ENCODE data around the gene DRG1.

Gene DRG1, protein sequence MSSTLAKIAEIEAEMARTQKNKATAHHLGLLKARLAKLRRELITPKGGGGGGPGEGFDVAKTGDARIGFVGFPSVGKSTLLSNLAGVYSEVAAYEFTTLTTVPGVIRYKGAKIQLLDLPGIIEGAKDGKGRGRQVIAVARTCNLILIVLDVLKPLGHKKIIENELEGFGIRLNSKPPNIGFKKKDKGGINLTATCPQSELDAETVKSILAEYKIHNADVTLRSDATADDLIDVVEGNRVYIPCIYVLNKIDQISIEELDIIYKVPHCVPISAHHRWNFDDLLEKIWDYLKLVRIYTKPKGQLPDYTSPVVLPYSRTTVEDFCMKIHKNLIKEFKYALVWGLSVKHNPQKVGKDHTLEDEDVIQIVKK

DNA sequence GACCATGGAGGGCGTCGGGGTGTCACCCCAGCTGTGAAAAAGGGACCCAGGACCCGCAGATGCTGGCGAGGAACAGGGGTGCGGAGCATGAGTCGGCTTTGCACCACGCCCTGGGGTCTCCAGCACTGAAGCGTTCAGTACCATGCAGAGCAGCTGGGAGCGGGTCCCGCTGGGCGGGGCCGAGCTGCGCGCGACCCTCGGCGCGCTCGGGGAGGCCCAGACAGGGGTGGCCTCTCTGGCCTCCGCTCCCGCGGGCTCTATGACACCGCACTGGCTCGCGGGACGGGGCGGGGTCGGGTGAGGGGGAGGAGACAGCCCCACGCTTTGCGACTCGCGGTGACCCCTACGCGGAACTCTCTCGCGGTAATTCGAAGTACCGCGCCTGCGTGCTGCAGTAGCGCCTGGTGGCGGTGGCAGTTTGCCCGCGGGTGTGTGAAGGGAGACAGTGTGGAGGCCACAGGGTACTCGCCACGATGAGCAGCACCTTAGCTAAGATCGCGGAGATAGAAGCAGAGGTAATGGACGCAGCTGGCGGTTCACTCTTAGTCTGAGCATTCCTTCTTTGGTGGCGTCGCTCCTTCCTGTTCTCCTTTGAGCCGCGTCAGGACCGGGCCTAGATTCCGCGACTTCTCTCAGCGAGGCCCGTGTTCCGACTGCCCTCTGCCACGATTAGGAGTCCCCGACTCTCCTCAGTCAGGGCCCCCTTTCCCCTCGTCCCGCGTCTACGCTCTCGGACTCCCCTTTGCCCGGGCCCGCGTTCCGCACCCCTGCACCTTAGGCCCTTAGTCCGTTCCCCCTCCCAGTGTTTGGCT, at the start of gene DRG1:
Gene DRG1 (plus strand): TSS at position 394 of the 812 bp plus-strand sequence. CDS start 80 bp downstream, at position 474.
- peak within 1 kb of the TSS; percentile 41 for H2AFZ ChIP-seq (ENCODE audit: low read depth, low read length, severe bottlenecking)
- no peak for TF ChIP-seq EZH2phosphoT487 (conservative IDR thresholded peaks at IDR 0.05; ENCODE audit: low read length)
- TF ChIP-seq, protein P1, sequence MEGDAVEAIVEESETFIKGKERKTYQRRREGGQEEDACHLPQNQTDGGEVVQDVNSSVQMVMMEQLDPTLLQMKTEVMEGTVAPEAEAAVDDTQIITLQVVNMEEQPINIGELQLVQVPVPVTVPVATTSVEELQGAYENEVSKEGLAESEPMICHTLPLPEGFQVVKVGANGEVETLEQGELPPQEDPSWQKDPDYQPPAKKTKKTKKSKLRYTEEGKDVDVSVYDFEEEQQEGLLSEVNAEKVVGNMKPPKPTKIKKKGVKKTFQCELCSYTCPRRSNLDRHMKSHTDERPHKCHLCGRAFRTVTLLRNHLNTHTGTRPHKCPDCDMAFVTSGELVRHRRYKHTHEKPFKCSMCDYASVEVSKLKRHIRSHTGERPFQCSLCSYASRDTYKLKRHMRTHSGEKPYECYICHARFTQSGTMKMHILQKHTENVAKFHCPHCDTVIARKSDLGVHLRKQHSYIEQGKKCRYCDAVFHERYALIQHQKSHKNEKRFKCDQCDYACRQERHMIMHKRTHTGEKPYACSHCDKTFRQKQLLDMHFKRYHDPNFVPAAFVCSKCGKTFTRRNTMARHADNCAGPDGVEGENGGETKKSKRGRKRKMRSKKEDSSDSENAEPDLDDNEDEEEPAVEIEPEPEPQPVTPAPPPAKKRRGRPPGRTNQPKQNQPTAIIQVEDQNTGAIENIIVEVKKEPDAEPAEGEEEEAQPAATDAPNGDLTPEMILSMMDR (IDR thresholded peaks at IDR 0.05; ENCODE audit: insufficient read depth, low read length, poor library complexity, severe bottlenecking) = no peak
- H3K4me2 ChIP-seq (ENCODE audit: low read depth, low read length, poor library complexity, severe bottlenecking) = peak within 1 kb of the TSS; percentile 82
- peaks cover 35% of the 10 kb centered on the region for H3K79me2 ChIP-seq (ENCODE audit: insufficient read depth, low read length)
- H3K9me2 ChIP-seq (replicated peaks; ENCODE audit: insufficient read depth, low read length) = no peaks in the 10 kb centered on the region
- H4K20me1 ChIP-seq (ENCODE audit: low read depth, low read length) = no peaks in the 10 kb centered on the region
- H3K27me3 ChIP-seq (ENCODE audit: low read length) = no peaks in the 10 kb centered on the region
- H3F3A ChIP-seq (ENCODE audit: insufficient read depth) = 0 out of 2 replicates have a peak, but pooled peaks cover 8% of the 10 kb centered on the region
- H3K9ac ChIP-seq (ENCODE audit: low read length) = peak within 1 kb of the TSS; percentile 82
- peak within 1 kb of the TSS; percentile 88 for H3K4me3 ChIP-seq (ENCODE audit: insufficient read depth, low read length, poor library complexity, severe bottlenecking)
- H3K27ac ChIP-seq (ENCODE audit: low read depth, low read length) = peak within 1 kb of the TSS; percentile 36
- H3K9me3 ChIP-seq (ENCODE audit: insufficient read depth, low read length) = no peaks in the 10 kb centered on the region
- H3K36me3 ChIP-seq (ENCODE audit: low read length) = peaks cover 8% of the 10 kb centered on the region; the same call in 1 of the 2 replicates

- Histone ChIP-seq H3K27me3 (ENCODE audit: low read length) (no peaks in the 10 kb centered on the region), H3F3A (ENCODE audit: insufficient read depth) (peaks cover 22% of the 10 kb centered on the region), H4K20me1 (ENCODE audit: low read depth, low read length) (no peaks in the 10 kb centered on the region), H3K9ac (ENCODE audit: low read length) (no peak overlapping the region), H3K27ac (ENCODE audit: low read depth, low read length) (no peak overlapping the region), H2AFZ (ENCODE audit: low read depth, low read length, severe bottlenecking) (no peak overlapping the region), H3K9me2 (replicated peaks; ENCODE audit: insufficient read depth, low read length) (no peaks in the 10 kb centered on the region), H3K4me2 (ENCODE audit: low read depth, low read length, poor library complexity, severe bottlenecking) (no peak overlapping the region), H3K9me3 (ENCODE audit: insufficient read depth, low read length) (no peaks in the 10 kb centered on the region), H3K79me2 (ENCODE audit: insufficient read depth, low read length) (peaks cover 4% of the 10 kb centered on the region), H3K36me3 (ENCODE audit: low read length) (no peaks in the 10 kb centered on the region), H3K4me3 (ENCODE audit: insufficient read depth, low read length, poor library complexity, severe bottlenecking) (no peak overlapping the region)
- no peak for TF ChIP-seq EZH2phosphoT487 (conservative IDR thresholded peaks at IDR 0.05; ENCODE audit: low read length)
- TF ChIP-seq, protein P1 (IDR thresholded peaks at IDR 0.05; ENCODE audit: insufficient read depth, low read length, poor library complexity, severe bottlenecking) = no peak
These were observed 49.4 kb upstream of the DRG1 start for GRCh38 chr22:31349960-31350359.

GRCh38 chr22:31350410-31350863, 49.0 kb upstream of the DRG1 start:
- Histone ChIP-seq H3K4me2 (ENCODE audit: low read depth, low read length, poor library complexity, severe bottlenecking) (no peak overlapping the region), H3F3A (ENCODE audit: insufficient read depth) (peaks cover 22% of the 10 kb centered on the region), H3K79me2 (ENCODE audit: insufficient read depth, low read length) (no peaks in the 10 kb centered on the region; the same call in 1 of the 2 replicates), H3K9me3 (ENCODE audit: insufficient read depth, low read length) (no peaks in the 10 kb centered on the region), H3K9ac (ENCODE audit: low read length) (no peak overlapping the region), H3K27me3 (ENCODE audit: low read length) (no peaks in the 10 kb centered on the region), H3K9me2 (replicated peaks; ENCODE audit: insufficient read depth, low read length) (no peaks in the 10 kb centered on the region), H3K36me3 (ENCODE audit: low read length) (no peaks in the 10 kb centered on the region), H2AFZ (ENCODE audit: low read depth, low read length, severe bottlenecking) (no peak overlapping the region), H4K20me1 (ENCODE audit: low read depth, low read length) (no peaks in the 10 kb centered on the region), H3K27ac (ENCODE audit: low read depth, low read length) (no peak overlapping the region), H3K4me3 (ENCODE audit: insufficient read depth, low read length, poor library complexity, severe bottlenecking) (no peak overlapping the region)
- TF ChIP-seq, protein P1 (IDR thresholded peaks at IDR 0.05; ENCODE audit: insufficient read depth, low read length, poor library complexity, severe bottlenecking) = no peak
- TF ChIP-seq EZH2phosphoT487 (conservative IDR thresholded peaks at IDR 0.05; ENCODE audit: low read length) = no peak

Measured in SU-DHL-6 (cell line).